NCI-H1048 (cell line): ENCODE results near the gene DMBT1.

Experiments used
- DNase-seq: peaks from one replicate; lab custom pipeline; 2025; lab: John Stamatoyannopoulos, UW

Gene DMBT1

DNA sequence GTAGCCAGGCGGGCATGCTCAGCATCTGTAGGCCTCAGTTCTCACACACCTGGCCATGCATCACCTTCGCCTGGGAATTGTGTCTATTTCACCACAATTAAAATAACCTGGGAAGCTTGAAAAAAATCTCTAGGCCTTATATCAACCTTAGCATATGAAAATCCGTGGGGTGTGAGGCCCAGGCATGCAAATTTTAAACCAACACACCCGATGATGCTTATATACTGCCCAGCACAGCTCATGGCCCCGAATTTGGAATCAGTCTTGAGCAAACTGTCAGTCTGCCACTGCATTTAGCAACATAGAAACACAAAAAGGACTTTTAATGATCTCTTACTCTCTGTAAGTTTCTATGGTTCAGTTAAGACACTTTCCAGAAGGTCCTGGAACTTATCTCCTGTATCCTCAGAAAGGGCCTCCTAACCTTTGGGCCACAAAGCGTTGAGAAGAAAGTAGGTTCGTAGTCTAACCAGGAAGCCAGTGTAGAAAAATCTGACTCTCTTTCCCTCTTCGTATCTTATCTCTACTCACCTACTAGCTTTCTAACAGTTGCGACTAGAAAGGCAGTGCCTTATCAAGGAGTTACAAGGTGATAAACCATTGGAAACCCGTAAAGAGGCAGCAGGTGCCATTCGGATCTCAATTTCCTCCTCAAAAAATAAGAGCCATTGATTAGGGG, 12.0 kb upstream of the DMBT1 start:
- no peak for DNase-seq

DNA sequence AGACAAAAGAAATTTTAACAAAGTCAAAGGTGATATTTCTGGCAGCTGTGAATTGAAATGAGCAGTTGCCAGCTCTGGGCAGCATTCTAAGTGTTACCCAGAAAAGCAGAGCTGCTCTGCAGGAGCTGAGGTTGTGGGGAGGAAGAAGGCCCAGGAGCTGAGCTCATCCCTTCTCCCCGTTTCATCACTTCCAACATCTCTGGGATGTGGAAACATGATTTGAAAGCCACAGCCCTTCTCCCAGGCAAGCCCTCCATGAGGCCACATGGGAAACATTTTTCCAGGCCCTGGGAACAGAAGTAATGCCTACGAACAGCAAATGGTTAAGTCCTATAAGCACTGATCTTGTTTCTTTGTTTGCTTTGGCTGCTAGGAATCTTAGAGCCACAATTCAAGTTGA, 10.9 kb upstream of the DMBT1 start:
- DNase-seq: no peak

DNA sequence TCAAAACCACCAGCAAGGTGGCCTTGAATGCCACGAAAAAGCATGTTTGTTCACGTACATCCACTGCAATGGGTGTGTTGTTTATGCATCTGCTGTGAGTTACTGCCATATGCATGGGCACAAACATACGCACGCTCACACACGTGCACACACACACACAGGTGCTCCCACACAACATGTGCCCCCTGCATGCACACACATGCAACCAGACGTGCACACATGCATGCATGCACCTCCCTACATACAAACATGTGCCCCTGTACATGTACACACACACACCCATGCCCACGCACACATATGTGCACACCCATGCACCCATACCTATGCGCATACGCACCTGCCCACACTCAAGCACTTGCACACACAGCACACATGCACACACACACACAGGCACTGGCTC, 10.1 kb upstream of the DMBT1 start:
- no peak for DNase-seq

DNA sequence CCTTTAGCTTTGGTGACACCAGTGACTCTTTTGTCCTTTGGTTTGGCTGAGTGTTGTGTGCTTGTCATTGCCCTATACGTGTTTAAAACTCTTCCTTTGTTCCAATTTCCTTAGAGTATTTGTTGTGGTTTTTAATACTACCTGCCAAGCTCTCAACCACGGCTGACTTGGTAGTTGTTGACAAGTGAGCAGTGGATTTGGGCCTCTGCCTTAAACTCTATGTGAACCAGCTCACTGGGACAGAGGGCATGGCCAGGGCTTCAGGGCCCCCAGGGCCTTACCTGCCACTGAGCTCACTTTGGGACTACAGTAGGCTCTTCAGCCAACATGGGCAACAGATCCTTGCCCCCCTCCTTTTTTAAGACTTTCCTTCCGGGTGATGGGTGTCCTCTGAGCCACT, 9.6 kb upstream of the DMBT1 start:
- no peak for DNase-seq

DNA sequence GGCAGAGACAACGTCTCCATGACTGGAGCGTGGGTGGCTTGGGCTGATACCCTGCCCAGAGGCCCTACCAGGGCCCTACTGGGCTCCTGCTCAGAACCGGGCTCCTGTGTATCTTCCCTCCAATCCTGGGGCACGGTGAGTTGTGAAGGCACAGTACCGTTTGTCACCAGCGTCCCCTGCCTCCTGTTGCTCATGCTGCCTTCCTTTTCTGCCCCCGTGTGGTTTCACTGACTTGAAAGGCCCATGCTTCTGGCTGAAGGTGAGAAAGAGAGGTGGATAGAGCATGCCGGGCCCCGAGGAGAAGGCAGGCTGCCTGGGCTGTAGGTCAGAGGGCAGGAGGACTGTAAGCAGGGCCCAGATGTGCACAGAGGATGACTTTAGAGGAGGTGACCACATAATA, 9.1 kb upstream of the DMBT1 start:
- DNase-seq: no peak

DNA sequence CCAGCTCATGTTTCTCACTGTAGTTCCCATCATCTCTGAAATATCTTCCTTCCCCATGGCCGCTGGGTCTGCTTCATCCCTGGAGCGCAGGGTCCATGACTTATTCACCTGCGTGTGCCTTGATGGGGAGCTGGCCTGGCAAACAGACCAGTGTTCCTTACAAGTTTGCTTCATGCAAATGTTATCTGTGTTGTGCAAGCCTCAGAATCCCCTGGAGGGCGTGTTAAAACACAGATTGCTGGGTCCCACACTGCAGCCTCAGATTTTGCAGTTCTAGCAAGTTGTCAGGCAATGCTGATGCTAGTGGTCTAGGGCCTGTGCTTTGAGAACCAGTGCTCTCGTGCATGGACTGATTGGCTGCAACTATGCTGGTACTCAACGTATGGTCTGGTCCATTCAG, 7.2 kb upstream of the DMBT1 start:
- DNase-seq: no peak

DNA sequence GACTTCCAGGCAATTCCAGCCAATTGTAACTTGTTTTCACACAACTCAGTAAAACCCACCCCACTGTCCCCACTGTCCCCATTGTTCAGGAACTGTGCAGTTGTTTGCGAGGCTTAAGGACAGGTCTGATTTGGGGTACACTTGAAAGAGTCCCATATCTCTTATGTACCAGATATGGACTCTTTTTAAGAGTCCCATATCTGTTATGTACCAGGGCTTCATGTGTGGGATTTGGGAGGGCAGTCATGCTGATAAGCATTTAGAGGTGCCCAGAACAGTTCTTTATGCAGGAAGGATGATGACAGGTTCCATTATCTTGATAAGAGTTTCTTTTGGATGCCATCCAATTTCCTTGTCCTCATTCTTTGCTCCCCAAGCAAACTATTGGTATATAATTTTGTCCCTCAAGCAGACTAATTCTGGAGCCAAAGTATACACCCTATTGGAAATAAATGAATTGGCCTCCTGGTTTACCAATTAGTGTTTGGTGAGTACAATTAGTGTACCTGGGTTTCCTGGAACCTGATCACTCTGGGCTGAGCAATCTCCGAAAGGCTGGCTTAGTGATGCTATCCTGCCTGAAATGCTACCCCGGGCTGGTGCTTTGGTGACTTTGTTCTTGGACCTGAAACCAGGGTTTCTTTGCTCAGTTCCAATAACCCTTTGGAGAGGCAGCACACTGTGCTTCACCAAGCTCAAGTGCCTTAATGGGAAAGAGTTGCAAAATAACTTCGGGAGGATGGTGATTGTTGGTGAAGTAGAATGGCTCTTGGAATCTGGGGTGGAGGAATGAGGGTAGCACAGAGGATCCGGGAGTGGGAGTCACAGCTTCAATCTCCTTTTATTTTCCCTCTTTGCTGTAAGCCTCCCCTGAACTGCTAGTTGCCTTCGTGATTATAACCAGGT, 6.2 kb upstream of the DMBT1 start:
- no peak for DNase-seq

DNA sequence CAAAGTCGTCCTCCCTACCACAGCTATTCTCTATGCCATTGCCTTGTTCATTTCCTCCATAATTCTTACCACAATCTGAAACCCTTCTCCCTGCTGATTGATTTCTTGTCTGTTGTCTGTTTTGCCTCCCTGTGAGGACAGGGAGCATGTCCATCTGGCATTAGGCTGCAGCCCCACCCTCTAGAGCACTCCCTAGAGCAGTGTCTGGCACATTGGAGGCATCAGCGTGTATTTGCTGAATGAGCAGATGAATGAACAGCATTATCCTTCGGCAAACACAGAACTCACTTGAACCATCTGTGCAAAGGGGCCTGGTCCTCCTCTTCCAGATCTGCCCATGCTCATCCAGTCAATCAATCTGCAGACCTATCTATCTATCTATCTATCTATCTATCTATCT, 5.1 kb upstream of the DMBT1 start:
- DNase-seq: no peak

DNA sequence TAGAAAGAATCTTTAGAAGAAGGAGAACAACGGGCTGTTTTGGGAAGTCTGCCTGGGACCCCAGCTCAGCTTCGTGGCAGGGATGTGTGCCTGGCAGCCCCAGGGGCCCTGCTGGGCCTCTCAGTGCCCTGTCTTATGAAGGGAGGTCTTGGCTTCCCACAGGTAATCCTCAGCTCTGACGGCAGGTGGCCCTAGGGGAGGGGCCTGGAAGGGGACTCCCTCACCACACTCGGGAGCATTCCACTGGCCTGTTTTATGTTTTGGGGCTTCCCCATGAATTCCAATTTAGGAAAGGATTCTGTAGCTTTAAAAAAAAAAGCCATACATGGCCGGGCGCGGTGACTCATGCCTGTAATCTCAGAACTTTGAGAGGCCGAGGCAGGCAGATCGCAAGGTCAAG, 3.0 kb upstream of the DMBT1 start:
- no peak for DNase-seq

DNA sequence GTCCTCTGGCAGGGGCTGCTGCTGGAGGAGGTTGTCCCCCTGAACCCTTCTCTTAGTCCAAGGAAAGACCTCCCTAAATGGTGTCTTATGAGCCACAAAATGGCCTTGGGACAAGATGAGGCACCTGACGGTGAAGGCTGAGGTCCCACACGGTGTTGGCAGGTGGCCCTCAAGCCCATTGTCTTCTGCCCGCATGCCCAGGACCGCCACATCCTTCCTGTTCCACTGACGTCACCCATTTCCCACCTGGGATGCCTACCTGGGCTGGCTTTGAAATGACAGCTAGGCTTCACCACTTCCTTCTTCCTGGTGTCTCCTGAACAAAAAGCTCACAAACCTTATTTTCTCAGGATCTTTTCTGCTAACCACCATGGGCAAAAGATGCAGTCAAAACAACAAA, 2.1 kb upstream of the DMBT1 start:
- DNase-seq: no peak

DNA sequence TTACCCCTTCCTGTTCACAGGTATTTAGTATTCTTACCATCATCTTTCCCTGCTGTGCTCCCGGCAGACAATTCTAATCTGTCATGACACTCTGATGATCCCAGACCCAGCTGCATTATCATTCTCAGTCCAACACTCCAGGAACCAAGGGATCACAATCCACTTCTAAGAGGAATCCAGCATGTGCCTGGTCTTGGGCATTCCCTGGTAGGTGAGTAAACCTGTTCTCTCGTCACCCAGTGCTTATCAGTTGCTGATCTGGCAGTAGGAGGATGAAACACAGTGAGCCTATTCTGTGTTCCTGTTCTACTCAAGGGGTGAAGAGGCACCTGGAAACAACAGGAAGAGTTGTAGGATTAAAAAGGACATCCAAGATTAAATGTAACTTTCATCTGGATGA, 1.3 kb upstream of the DMBT1 start:
- no peak for DNase-seq

DNA sequence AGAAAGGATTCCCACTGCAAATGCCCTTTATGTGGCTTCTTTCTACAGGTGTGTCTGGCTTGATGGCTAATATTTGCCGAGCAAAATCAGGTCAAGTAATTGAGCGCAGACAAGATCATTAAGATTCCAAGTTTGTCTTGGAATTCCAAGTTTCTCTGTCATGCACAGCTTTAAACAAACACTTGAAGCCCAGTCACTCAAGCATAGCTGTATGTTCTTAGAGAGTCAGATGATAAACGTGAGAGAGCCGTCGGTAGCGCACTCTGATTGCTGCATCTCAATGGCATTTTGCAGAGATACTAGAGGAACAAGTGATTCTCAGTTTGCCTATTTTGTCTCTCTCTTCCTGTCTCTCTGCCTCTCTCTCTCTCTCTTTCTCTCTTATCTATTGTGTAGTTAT, 658 bp downstream of the DMBT1 start:
- no peak for DNase-seq

DNA sequence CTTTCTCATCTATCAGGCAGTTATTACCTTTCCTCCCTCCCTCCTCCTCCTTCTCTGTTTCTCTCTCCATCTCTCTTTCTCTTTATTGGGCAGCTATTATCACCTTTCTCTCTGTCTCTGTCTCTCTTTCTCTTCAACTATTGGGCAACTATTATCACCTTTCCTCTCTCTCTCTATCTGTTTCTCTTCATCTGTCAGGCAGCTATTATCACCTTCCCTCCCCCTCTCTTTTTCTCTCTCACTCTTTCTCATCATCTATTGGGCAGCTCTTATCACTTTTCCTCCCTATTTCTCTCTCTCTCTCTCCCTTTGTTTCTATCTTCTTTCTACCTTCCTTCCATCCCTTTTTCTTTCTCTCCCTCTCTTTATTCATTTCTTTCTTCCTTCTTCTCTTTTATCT, 1.2 kb downstream of the DMBT1 start:
- no peak for DNase-seq

DNA sequence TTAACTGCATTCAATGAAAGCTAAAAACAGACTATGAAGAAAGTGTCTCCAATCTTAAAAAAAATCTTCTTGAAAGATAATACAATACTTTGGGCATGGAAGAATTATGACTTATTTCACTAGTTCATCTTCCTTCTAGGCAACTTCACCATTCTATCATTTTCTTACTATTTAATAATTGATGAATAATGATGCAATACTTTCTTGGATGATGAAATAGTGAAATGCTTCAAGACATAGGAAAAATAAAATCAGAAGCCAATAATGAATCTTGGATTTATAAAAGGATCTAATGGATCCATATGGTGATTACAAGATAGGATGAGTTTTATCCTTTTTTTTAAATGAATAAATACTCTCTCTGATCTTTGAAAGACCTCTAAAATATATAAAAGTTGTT, 4.4 kb downstream of the DMBT1 start:
- DNase-seq: no peak

DNA sequence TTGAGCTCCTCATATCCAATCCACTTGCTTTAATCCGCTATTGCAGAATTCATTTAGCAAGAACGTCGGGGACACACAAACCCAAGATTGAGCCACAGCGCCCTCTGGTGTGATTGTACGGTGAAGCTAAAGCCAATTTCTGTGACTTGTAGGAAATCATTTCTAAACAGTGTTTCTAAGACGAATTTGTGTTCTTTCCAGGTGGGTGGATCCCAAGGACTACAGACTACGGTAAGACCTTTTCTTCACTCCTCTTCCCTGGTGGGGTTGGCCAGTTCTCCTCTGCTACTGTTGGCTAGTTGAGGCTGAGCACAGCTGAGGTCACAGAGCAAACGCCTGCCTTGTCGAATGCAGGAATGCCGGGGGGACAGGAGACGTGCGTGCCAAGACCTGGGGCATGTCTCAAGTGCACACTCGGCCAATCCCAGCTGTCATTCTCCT, 5.2 kb downstream of the DMBT1 start:
- DNase-seq: peak; percentile 25

DNA sequence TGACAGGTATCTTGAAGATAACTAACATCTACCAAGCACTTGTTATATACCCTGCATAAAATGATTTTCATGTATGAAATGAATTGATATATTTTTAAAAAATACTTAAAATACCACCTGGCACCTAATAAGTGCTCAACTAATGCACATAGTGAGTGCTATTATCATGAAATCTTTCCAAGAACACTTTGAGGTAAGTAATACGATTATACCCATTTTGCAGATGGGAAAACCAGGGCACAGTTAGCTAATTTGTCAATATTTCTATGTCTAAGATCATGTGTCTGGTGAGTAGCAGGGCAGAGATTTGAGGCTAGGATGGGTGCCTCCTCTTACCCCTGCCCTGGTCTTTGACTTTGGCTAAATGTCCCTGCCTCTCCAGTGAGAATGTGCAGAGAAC, 6.1 kb downstream of the DMBT1 start:
- no peak for DNase-seq

DNA sequence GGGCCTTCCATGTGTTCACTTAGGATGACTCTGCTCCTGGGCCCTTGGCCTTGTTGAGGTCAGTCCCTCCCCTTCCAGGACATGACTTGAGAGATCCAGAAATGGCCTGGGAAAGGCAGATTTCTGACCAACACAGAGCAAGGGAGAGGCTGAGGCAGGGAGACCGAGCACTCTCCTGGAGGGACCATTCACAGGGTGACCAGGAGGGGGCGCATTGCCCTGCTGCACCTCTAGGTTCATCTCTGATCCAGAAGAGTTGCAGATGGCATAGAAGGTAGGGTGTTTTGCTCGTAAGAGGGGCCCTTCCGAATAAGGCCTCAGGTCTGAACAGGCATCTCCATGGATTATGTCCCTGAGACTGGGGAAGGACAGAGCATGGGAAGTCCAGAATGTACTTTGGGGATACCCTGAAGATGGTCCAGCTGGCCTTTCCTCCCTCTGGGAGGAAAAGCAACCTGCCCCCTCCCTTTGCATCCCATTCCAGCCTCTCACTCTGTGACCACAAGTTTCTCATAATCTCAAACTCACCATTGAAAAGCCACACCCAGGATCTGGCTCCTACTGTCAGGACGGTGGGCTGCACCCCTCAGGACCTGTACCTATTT, 6.6 kb downstream of the DMBT1 start:
- no peak for DNase-seq

DNA sequence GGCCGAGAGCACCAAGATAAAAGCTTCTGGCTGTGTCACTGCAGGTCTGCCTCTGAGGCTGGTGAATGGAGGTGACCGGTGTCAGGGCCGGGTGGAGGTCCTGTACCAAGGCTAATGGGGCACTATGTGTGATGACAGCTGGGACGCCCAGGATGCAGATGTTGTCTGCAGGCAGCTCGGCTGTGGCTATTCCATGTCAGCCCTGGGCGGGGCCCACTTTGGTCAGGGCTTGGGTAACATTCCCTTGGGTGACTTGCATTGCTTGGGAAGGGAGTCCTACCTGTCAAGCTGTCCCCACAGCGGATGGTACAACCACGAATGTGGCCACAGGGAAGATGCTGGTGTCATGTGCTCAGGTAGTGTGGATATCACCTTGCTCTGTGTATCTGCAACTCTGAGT, 8.0 kb downstream of the DMBT1 start:
- DNase-seq: no peak

DNA sequence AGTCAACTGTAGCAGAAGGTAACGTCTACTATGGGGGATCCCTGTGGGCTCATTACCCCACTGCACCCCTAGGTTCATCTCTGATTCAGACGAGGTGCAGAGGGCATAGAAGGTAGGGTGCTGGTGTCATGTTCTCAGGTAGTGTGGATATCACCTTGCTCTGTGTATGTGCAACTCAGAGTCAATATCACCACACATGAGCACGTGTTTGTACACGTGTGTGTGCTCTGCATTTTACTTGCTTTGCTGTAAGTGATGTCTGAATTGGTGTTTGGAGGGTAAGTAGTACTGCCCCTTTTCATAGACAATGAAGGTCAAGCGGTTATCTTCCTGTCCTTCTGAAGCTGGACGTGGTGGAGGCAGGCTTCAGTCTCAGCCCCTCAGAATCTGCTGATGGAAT, 10.4 kb downstream of the DMBT1 start:
- DNase-seq: no peak

DNA sequence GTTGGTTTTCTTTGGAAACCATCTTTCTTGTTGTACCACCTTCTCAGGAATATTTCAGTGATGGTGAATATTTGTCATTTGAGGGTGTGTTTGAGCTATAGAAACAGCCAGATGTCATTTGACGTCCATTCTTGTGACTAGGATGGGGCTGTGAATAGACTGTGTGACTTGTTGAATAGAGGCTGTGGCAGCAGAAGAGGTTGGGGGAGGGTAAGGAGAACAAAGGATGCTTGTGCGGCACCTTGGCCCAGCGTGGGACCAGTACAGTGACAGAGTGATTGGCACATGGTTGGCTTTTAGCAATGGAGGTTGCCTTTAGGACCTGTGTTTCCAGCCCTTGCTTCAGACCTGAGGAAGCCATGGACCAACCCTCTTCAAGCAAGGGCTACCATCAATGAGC, 11.3 kb downstream of the DMBT1 start:
- DNase-seq: no peak

DNA sequence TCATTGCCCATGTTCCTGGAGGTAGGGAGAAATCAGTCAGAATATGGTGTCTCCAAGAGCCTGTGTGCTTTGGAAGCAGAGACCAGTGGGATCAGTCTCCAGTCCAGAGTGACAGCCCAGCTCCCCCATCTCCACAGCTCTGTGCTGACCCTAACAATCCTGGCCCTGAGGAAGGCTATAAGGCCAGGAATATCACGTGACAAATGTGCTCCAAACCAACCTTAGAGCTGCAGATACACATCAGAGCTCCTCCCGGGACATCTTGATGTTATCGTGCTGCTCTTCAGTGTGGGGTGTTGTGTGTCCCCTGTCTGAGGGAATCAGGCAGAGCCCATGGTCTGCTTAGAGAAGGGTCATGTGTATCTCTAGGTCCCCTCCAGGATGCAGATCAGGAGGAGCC, 15.2 kb downstream of the DMBT1 start:
- no peak for DNase-seq

DNA sequence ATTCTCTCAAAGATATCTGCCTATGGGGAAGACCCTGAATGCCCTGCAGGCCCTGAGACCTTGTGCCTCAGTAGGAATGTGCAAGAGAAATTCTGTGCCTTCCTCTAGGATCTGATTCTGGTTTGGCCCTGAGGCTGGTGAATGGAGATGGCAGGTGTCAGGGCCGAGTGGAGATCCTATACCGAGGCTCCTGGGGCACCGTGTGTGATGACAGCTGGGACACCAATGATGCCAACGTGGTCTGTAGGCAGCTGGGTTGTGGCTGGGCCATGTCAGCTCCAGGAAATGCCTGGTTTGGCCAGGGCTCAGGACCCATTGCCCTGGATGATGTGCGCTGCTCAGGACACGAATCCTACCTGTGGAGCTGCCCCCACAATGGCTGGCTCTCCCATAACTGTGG, 15.7 kb downstream of the DMBT1 start:
- no peak for DNase-seq

DNA sequence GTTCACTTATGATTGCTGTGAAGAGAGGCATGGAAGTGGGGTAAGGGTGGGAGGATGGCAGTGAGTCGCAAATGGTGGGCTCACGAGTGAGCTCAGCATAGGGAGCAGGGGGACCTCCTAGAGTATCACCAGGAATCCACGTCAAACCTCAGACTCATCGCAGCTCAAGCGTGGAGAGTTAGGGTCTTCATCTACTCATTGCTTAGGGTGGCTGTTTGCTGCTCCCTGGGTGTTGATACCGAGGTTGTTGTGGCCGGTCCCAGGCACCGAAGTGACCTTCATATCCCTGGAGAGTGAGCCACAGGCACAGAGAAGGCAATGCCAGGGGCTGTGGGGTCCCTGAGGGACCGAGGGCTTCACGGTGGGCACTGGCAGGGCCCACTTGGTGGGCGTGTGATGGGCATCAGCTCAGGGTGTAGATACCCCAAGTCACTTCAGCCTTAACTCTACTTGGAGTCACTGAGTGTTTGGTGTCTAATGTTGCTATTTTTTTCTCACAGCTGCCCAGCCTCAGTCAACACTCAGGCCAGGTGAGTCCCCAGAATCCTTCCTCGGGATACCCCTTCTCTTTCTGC, 16.8 kb downstream of the DMBT1 start:
- no peak for DNase-seq
